HG03196 (cell line): Measurements from ENCODE around the gene WDR86.

Source experiments
- ATAC-seq: cut with Tn5 transposase; IDR thresholded peaks from one replicate; pipeline ENCODE4 v1.9.1; 2021; ENCODE audit not compliant: unreplicated experiment

The WDR86 gene

GRCh38 chr7:151409667-151410404 is at the start of gene WDR86:
Gene WDR86, minus strand, starts transcription at chr7:151410038. Its CDS starts 449 bp downstream, at chr7:151409589.
- no peak for ATAC-seq

GRCh38 chr7:151457534-151457933 is 47.7 kb upstream of the WDR86 start:
- no peak for ATAC-seq

- ATAC-seq: no peak
Observed at GRCh38 chr7:151456782-151457181, 46.9 kb upstream of the WDR86 start.

GRCh38 chr7:151456276-151456675 is 46.4 kb upstream of the WDR86 start:
- ATAC-seq: no peak

GRCh38 chr7:151455690-151456089 is 45.9 kb upstream of the WDR86 start:
- no peak for ATAC-seq

GRCh38 chr7:151454932-151455530 is 45.2 kb upstream of the WDR86 start:
- no peak for ATAC-seq

- no peak for ATAC-seq
Observed at GRCh38 chr7:151454305-151454704, 44.5 kb upstream of the WDR86 start.

GRCh38 chr7:151453326-151453791 is 43.5 kb upstream of the WDR86 start:
- ATAC-seq: no peak

GRCh38 chr7:151452680-151453325 is 43.0 kb upstream of the WDR86 start:
- ATAC-seq: no peak

- ATAC-seq: no peak
Observed at GRCh38 chr7:151451626-151452571, 42.1 kb upstream of the WDR86 start.

GRCh38 chr7:151451156-151451555 is 41.3 kb upstream of the WDR86 start:
- ATAC-seq: no peak

GRCh38 chr7:151449990-151450389 is 40.2 kb upstream of the WDR86 start:
- no peak for ATAC-seq

GRCh38 chr7:151448261-151449252 is 38.7 kb upstream of the WDR86 start:
- no peak for ATAC-seq

GRCh38 chr7:151447901-151448260 is 38.0 kb upstream of the WDR86 start:
- no peak for ATAC-seq

- ATAC-seq: no peak
Observed at GRCh38 chr7:151447312-151447711, 37.5 kb upstream of the WDR86 start.

GRCh38 chr7:151446412-151446811 is 36.6 kb upstream of the WDR86 start:
- ATAC-seq: no peak

GRCh38 chr7:151444632-151445031 is 34.8 kb upstream of the WDR86 start:
- ATAC-seq: no peak

- ATAC-seq: no peak
Observed at GRCh38 chr7:151442776-151443496, 33.1 kb upstream of the WDR86 start.

GRCh38 chr7:151440799-151441445 is 31.1 kb upstream of the WDR86 start:
- no peak for ATAC-seq
